ENCODE data around the gene MYO16.

MYO16 gene

DNA sequence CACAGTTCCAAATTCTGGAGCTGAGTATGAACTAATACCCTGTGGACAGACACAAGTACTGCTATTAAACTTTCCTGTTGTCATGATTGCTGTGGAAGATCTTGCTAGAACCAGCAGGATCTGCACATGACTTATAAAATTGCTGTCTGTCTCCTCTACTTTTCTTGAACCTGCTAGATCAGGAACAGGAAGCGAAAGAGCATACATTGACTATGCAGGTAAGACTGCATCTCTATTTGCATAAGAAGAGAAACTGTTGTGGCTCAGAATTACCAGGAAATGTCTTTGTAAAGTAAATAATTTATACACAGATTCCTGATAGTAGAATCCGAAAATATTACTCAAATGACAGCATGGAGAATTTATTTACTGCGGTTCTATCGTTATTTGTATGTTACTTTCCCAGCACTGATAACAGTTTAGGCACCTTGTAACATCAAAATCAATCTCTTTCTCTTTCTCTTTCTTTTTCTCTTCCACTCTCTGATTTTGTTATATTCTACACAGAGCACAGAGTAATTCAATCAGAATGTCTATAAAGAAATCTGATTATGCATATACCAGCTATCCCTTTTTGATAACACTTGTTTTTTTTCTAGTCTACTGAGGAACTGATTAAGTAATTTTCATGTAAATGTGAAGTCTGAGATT, 226.5 kb downstream of the MYO16 start:
- Histone ChIP-seq H3K36me3 (ENCODE audit: control insufficient read depth, low read length) (no peaks in the 10 kb centered on the region), H3K27ac (ENCODE audit: low read depth, low read length) (no peak overlapping the region), H3K9me3 (ENCODE audit: control insufficient read depth, insufficient read depth, low read length) (no peaks in the 10 kb centered on the region), H3K4me1 (ENCODE audit: control insufficient read depth, low read length) (no peaks in the 10 kb centered on the region), H3K27me3 (ENCODE audit: control insufficient read depth, low read length) (no peaks in the 10 kb centered on the region), H3F3A (ENCODE audit: control insufficient read depth, insufficient read depth) (no peaks in the 10 kb centered on the region), H3K79me2 (ENCODE audit: control insufficient read depth, low read length) (no peaks in the 10 kb centered on the region), H3K9me2 (replicated peaks; ENCODE audit: control insufficient read depth, low read length) (no peaks in the 10 kb centered on the region), H3K4me3 (ENCODE audit: low read length) (no peak overlapping the region), H3K4me2 (ENCODE audit: low read length) (no peak overlapping the region), H4K20me1 (ENCODE audit: control insufficient read depth, insufficient read depth, low read depth, low read length) (no peaks in the 10 kb centered on the region)
- TF ChIP-seq EZH2phosphoT487 (IDR thresholded peaks at IDR 0.05; ENCODE audit: borderline replicate concordance, low read length) = no peak
- TF ChIP-seq, protein P1, sequence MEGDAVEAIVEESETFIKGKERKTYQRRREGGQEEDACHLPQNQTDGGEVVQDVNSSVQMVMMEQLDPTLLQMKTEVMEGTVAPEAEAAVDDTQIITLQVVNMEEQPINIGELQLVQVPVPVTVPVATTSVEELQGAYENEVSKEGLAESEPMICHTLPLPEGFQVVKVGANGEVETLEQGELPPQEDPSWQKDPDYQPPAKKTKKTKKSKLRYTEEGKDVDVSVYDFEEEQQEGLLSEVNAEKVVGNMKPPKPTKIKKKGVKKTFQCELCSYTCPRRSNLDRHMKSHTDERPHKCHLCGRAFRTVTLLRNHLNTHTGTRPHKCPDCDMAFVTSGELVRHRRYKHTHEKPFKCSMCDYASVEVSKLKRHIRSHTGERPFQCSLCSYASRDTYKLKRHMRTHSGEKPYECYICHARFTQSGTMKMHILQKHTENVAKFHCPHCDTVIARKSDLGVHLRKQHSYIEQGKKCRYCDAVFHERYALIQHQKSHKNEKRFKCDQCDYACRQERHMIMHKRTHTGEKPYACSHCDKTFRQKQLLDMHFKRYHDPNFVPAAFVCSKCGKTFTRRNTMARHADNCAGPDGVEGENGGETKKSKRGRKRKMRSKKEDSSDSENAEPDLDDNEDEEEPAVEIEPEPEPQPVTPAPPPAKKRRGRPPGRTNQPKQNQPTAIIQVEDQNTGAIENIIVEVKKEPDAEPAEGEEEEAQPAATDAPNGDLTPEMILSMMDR (IDR thresholded peaks at IDR 0.05; ENCODE audit: low read depth, low read length, poor library complexity, severe bottlenecking) = no peak

DNA sequence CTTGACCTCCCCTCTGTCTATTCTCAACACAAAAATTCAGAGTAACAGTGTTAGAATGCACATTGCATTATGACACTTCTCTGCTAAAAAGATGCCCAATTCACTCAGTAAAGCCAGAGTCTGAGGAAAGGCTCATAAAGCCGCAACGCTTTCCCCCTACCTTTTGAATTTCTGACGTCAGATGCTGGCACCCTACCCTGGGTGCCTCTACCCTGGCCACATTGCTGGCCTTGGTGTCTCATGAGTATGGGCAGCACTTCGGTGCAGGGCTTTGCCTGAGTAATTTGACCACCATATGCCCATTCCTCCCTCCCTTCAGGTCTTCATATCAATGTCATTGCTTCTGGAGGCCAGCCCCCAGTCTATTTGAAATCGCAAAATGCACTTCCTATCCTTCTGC, 229.3 kb downstream of the MYO16 start:
- no peak overlapping the region for H3K4me3 ChIP-seq (ENCODE audit: low read length)
- H3K36me3 ChIP-seq (ENCODE audit: control insufficient read depth, low read length) = no peaks in the 10 kb centered on the region
- no peak for TF ChIP-seq EZH2phosphoT487 (IDR thresholded peaks at IDR 0.05; ENCODE audit: borderline replicate concordance, low read length)
- TF ChIP-seq, protein P1 (IDR thresholded peaks at IDR 0.05; ENCODE audit: low read depth, low read length, poor library complexity, severe bottlenecking) = no peak
- no peaks in the 10 kb centered on the region for H3K27me3 ChIP-seq (ENCODE audit: control insufficient read depth, low read length)
- no peaks in the 10 kb centered on the region for H3K4me1 ChIP-seq (ENCODE audit: control insufficient read depth, low read length)
- H4K20me1 ChIP-seq (ENCODE audit: control insufficient read depth, insufficient read depth, low read depth, low read length) = no peaks in the 10 kb centered on the region
- H3K9me2 ChIP-seq (replicated peaks; ENCODE audit: control insufficient read depth, low read length) = no peaks in the 10 kb centered on the region
- no peaks in the 10 kb centered on the region for H3K9me3 ChIP-seq (ENCODE audit: control insufficient read depth, insufficient read depth, low read length)
- H3K79me2 ChIP-seq (ENCODE audit: control insufficient read depth, low read length) = no peaks in the 10 kb centered on the region
- no peak overlapping the region for H3K4me2 ChIP-seq (ENCODE audit: low read length)
- no peak overlapping the region for H3K27ac ChIP-seq (ENCODE audit: low read depth, low read length)
- H3F3A ChIP-seq (ENCODE audit: control insufficient read depth, insufficient read depth) = no peaks in the 10 kb centered on the region

DNA sequence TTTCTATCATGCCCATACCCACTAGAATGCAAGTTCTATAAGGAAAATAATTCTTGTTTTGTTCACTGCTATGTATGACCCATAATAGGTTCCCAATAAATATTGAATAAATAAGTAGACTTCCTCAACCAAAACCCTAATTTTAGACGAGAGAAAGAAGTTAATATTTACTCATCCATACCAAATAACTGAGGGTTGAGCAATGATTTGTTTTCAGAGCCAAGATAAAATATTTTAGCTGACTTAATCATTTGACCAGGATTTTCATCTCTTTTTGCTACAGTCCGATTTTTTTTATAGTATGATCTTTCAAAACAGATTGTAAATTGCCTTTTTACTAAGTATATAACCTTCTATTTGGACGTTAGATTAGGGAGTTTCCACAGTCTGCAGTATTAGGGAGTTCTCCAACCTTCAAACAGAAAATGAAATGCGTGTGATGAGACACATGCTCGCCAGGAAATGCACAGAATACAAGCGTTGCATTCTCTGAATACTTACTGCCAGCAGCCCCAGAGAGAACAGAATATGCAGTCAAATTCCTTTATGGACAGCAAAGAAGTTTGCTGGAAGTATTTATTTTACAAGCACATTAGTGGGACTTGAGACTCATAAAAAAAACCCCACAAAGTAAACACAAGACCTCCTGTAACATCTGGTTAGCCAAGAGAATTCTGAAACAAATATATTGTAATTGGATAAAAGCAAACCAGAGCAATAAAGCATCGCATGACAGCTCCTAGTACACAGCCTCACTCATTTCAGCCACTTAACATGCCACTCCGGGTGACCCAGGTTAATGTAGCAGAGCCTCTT, 230.0 kb downstream of the MYO16 start:
- no peaks in the 10 kb centered on the region for H3K4me1 ChIP-seq (ENCODE audit: control insufficient read depth, low read length)
- TF ChIP-seq, protein P1 (IDR thresholded peaks at IDR 0.05; ENCODE audit: low read depth, low read length, poor library complexity, severe bottlenecking) = no peak
- no peak for TF ChIP-seq EZH2phosphoT487 (IDR thresholded peaks at IDR 0.05; ENCODE audit: borderline replicate concordance, low read length)
- H4K20me1 ChIP-seq (ENCODE audit: control insufficient read depth, insufficient read depth, low read depth, low read length) = no peaks in the 10 kb centered on the region
- no peaks in the 10 kb centered on the region for H3K79me2 ChIP-seq (ENCODE audit: control insufficient read depth, low read length)
- no peaks in the 10 kb centered on the region for H3F3A ChIP-seq (ENCODE audit: control insufficient read depth, insufficient read depth)
- H3K36me3 ChIP-seq (ENCODE audit: control insufficient read depth, low read length) = no peaks in the 10 kb centered on the region
- H3K27me3 ChIP-seq (ENCODE audit: control insufficient read depth, low read length) = no peaks in the 10 kb centered on the region
- H3K4me3 ChIP-seq (ENCODE audit: low read length) = no peak overlapping the region
- no peaks in the 10 kb centered on the region for H3K9me2 ChIP-seq (replicated peaks; ENCODE audit: control insufficient read depth, low read length)
- H3K4me2 ChIP-seq (ENCODE audit: low read length) = no peak overlapping the region
- H3K27ac ChIP-seq (ENCODE audit: low read depth, low read length) = no peak overlapping the region
- no peaks in the 10 kb centered on the region for H3K9me3 ChIP-seq (ENCODE audit: control insufficient read depth, insufficient read depth, low read length)
